Measurements from ENCODE around the gene PPM1L. TPM values are rescaled to one million over a fixed set of nuclear protein-coding genes. Genes with fewer than 3 reads are reported as not detected.

Gene PPM1L
- total RNA-seq = 0.45 and 1.2 TPM in 2 replicates

DNA sequence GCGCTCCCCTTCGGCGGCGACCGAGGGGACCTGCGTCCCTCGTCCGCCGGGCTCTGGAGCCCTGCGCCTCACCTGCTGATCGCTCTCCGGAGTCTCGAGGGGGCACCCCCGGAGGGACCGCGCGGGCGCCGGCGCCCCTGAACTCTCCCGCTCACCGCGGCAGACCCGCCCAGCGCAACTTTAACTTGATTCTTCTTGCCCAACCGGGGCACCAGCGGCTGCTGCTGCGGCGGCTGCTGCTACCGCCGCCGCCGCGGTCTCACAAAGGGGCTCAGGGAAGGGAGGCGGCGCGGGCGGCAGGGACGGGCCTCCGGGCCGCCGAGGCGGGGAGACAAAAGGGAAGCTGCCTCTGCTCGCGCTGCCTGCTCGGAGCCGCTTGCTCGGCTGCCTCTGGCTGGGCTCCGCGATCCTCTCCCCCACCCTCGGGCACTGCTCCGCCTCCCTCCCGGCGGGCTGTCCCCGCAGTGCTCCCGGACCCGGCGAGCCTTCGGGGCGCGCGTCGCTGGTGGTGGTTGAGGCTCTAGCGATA, at the start of gene PPM1L:
PPM1L (plus strand) TSS at position 456 of the 529 bp plus-strand sequence.

DNA sequence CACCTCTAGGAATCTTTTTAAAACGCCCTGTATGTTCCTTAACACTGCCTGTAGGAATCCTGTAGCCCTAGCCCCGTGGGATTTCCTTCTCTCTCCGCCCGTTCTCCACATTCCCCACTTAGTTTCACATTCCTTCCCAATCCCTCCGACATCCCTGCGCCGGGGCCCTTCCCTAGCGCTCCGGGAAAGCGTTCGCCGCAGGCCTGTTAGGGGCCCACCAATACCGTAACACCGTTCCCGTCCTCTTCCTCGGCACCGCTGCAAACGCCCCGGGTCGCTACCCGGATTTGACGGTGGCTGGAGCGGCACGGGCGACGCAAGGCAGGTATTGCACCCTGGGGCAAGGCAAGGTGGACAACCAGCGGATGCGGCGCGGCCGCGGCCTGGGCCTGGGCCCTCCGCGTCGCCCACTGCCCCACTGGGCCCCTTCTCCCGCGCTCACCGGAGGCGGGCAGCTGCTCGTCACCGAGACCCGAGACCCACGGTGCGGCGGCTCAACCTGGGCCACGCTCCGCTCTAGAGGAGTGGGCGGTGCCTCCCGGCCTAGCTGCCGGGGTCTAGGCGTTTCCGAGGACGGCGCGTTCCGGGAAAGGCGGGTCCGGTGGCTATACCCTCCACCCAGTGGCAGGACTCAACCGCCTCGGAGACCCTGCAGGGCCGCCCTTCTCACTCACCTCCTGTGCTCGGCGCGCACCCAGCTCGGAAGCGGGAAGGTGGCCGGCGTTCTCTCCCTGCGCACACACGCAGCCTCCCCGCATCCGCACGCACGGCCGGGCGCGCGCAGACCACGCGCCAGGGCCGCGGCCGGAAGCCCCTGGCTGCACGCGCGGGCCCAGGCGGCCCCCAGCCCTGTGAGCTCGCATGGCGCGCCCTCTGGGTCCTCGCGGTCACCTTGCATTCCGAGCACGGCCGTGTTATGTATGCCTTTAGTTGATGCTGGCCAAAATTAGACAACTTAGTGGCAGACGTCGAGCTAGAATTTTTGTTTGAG, 348.8 kb downstream of the PPM1L start, which contains the start of gene B3GALNT1:
B3GALNT1 (minus strand) TSS at position 789 of the 991 bp plus-strand sequence. CDS start 18,595 bp downstream, outside the sequence.

Other genes with a start within 250 kb of the PPM1L start
- 17.8 and 19.5 TPM in 2 replicates for gene KPNA4, start 190.7 kb upstream of the PPM1L start, total RNA-seq
- not detected in 2 replicates for gene ARL14, start 79.1 kb upstream of the PPM1L start, total RNA-seq